ENCODE data around the gene HOXA3.

HOXA3 gene

DNA sequence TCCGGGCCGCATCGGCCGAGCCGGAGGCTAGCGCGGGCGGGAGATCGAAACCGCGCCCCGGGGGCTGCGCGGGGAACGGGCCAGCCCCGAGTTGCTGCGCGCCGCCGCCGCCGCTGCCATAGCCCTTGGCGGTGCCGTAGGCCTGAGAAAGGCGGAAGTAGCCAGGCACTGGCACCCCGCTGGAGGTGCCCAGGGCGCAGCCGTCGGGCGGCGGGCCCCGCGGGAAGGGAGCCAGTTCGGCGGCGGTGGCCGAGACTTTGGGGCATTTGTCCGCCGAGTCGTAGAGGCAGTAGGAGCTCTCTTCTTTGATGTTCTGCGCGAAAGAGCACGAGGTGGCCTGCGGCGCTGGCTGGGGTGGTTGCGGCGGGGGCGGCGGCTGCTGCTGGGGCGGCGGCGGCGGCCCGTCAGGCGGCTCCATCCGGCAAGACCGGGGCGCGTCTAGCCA is 21.1 kb upstream of the HOXA3 start:
- DNase-seq (ENCODE audit: low read depth in 2 of 2): no peak
- TF ChIP-seq, protein P1, sequence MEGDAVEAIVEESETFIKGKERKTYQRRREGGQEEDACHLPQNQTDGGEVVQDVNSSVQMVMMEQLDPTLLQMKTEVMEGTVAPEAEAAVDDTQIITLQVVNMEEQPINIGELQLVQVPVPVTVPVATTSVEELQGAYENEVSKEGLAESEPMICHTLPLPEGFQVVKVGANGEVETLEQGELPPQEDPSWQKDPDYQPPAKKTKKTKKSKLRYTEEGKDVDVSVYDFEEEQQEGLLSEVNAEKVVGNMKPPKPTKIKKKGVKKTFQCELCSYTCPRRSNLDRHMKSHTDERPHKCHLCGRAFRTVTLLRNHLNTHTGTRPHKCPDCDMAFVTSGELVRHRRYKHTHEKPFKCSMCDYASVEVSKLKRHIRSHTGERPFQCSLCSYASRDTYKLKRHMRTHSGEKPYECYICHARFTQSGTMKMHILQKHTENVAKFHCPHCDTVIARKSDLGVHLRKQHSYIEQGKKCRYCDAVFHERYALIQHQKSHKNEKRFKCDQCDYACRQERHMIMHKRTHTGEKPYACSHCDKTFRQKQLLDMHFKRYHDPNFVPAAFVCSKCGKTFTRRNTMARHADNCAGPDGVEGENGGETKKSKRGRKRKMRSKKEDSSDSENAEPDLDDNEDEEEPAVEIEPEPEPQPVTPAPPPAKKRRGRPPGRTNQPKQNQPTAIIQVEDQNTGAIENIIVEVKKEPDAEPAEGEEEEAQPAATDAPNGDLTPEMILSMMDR (IDR thresholded peaks at IDR 0.05; ENCODE audit: low read depth, low read length): no peak
- H3K4me3 ChIP-seq (replicated peaks in 1 of 2; ENCODE audit: low read depth in 2 of 2, low read length in 2 of 2): no peak overlapping the region

DNA sequence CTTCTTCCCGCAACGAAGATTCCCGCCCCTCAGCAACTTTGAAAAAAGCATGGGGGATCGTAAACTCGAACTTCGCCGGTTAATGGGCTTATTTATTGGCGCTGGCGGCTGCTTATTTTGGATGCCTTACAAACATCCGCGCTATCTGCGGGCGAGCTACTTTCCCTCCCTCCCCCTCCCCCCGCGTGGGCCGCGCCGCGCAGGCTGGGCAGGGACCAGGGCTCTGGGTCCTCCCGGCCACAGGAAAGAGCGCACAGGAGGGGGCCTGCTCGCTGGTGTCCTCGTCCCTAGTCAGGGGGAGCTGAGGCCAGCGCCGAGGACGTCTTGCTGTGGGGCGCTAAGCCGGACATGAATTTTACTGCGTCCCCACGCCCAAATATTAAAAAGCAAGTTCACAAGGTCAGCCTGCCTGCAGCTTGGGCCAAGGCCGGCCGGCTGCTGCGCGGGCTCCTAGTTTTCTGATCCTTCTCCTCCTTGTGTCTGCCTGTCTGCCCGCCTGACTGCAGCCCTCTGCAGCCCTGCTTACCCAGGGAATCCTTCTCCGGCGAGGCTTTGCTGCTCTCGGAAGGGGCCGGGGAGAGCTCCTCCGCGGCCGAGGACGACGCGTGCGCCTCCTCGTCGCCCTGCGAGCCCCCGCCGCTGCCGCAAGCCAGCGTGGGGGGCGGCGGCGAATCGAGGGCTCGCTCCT is 20.6 kb upstream of the HOXA3 start:
- TF ChIP-seq, protein P1 (IDR thresholded peaks at IDR 0.05; ENCODE audit: low read depth, low read length): no peak
- DNase-seq (ENCODE audit: low read depth in 2 of 2): no peak
- H3K4me3 ChIP-seq (replicated peaks in 1 of 2; ENCODE audit: low read depth in 2 of 2, low read length in 2 of 2): no peak overlapping the region

GRCh38 chr7:27172315-27172774 is 20.0 kb upstream of the HOXA3 start:
- H3K4me3 ChIP-seq (replicated peaks in 1 of 2; ENCODE audit: low read depth in 2 of 2, low read length in 2 of 2): no peak overlapping the region
- TF ChIP-seq, protein P1 (IDR thresholded peaks at IDR 0.05; ENCODE audit: low read depth, low read length): no peak
- no peak for DNase-seq (ENCODE audit: low read depth in 2 of 2)

DNA sequence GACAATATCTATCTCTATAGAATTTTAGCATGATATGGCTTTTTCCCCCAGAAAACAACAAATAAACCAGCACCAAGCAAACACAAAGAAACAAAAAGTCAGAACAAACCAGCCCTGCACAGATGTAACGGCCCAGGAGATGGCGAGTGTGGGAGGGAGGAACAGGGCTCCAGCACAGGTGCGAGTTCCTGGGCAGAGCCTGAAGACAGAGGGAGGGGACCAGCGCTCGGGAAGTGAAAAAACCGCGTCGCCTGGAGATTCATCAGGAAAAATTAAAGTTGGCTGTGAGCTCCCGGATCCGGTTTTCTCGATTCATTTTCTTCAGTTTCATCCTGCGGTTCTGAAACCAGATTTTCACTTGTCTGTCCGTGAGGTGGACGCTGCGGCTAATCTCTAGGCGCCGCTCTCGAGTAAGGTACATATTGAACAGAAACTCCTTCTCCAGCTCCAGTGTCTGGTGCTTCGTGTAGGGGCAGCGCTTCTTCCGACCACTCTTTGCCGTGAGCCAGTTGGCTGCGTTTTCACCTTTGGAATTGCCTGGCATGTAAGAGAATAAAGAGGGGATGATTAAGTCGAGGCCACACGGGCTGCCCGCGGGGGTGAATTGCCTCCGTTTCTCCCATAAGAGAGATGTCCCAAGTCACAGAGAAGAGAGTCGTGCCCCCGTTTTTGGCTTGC is 19.4 kb upstream of the HOXA3 start:
- H3K4me3 ChIP-seq (replicated peaks in 1 of 2; ENCODE audit: low read depth in 2 of 2, low read length in 2 of 2): no peak overlapping the region
- TF ChIP-seq, protein P1 (IDR thresholded peaks at IDR 0.05; ENCODE audit: low read depth, low read length): no peak
- DNase-seq (ENCODE audit: low read depth in 2 of 2): no peak

DNA sequence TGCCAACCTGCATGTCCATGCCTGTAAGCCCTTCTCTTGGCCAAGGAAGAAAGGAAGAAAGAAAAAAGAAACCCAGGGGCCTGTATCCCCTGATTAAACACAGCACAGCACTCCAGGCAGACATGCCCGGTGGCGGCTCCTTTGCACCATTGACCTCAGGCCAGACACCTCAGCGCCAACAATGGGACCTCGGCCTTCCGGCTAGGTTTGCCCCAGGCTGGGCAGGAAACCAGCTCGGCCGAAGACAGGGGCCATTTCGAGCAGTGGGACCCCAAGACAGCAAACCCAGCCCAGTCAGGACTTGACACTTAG is 18.9 kb upstream of the HOXA3 start:
- TF ChIP-seq, protein P1 (IDR thresholded peaks at IDR 0.05; ENCODE audit: low read depth, low read length): no peak
- no peak for DNase-seq (ENCODE audit: low read depth in 2 of 2)
- H3K4me3 ChIP-seq (replicated peaks in 1 of 2; ENCODE audit: low read depth in 2 of 2, low read length in 2 of 2): no peak overlapping the region

DNA sequence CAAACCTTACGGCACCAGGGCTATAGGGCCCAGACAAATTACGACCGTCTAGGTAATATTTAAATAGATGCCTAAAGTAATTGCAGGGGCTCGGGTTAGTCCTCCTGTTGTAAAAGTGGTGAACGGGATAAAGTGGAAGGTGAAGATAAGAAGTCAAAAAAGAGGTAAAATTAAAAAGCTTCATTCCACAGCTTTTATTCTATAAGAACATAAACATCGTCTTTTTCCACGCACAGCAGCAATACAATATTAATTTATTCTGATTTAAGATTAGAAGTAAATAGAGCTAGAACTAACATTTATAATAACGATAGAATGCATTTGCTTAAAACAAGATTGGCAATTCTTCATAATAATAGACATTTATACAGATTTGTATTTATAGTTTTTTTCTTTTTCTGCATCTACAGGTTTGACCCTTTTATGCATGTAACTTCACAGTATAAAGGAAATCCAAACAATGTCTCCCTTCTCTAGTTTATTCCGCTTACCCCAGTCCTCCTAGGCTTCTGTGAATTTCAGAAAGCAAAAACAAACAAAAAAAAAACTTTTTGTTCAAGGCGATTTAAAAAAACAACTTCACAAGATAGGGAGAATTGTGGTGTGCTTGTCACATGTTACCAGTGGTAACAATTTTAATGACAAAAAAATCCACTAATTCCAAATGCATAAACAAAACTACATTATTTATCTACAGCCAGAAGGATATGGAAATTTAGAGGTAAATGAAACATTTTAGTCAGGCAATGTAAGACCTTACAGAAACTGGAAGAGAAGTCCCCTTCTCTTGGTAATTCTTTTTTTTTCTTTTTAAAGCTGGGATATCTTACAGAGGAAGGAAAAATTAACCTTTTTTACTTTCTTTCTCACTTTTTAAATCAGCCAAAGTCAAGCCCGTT is 18.3 kb upstream of the HOXA3 start:
- H3K4me3 ChIP-seq (replicated peaks in 1 of 2; ENCODE audit: low read depth in 2 of 2, low read length in 2 of 2): no peak overlapping the region
- no peak for DNase-seq (ENCODE audit: low read depth in 2 of 2)
- TF ChIP-seq, protein P1 (IDR thresholded peaks at IDR 0.05; ENCODE audit: low read depth, low read length): no peak
